WTC11 (cell line): Measurements from ENCODE around the gene PNMT.

Experiments
- CREB1 ChIP-seq: sonication (generic); formaldehyde crosslinking; IDR thresholded peaks from 2 replicates; pipeline ENCODE4 v1.8.0; 2023; ENCODE audit warnings: mild to moderate bottlenecking, missing genetic modification reagents
- ETV6 ChIP-seq: sonication (generic); formaldehyde crosslinking; IDR thresholded peaks from 2 replicates; pipeline ENCODE4 v1.8.1; 2022; ENCODE audit warnings: mild to moderate bottlenecking, missing genetic modification reagents
- GABPB1 ChIP-seq: sonication (generic); formaldehyde crosslinking; IDR thresholded peaks from 2 replicates; pipeline ENCODE4 v1.8.1; 2023; ENCODE audit warnings: mild to moderate bottlenecking, missing genetic modification reagents
- KAT7 ChIP-seq: sonication (generic); formaldehyde crosslinking; IDR thresholded peaks from 2 replicates; pipeline ENCODE4 v1.8.1; 2023; ENCODE audit warnings: missing genetic modification reagents, mild to moderate bottlenecking, borderline replicate concordance
- SMAD4 ChIP-seq: sonication (generic); formaldehyde crosslinking; IDR thresholded peaks from 2 replicates; pipeline ENCODE4 v1.8.0; 2022; ENCODE audit warnings: mild to moderate bottlenecking, missing genetic modification reagents
- TEAD4 ChIP-seq: sonication (generic); formaldehyde crosslinking; IDR thresholded peaks from 2 replicates; pipeline ENCODE4 v1.8.0; 2022; ENCODE audit warnings: mild to moderate bottlenecking, missing genetic modification reagents
- ZNF138 ChIP-seq: sonication (generic); formaldehyde crosslinking; conservative IDR thresholded peaks from 2 replicates; pipeline ENCODE4 v1.8.1; 2022; ENCODE audit warnings: mild to moderate bottlenecking, moderate library complexity, missing genetic modification reagents
- TF ChIP-seq, protein P1 (sequence below): sonication (generic); formaldehyde crosslinking; IDR thresholded peaks from 2 replicates; pipeline ENCODE4 v1.8.1; 2023; ENCODE audit warnings: mild to moderate bottlenecking, missing genetic modification reagents, moderate library complexity
- TF ChIP-seq, protein P2 (sequence below): sonication (generic); formaldehyde crosslinking; IDR thresholded peaks from 2 replicates; pipeline ENCODE4 v1.8.0; 2022; ENCODE audit warnings: mild to moderate bottlenecking, missing genetic modification reagents
- TF ChIP-seq, protein P3 (sequence below): sonication (generic); formaldehyde crosslinking; IDR thresholded peaks from 2 replicates; pipeline ENCODE4 v1.8.1; 2022; ENCODE audit warnings: missing genetic modification reagents, borderline replicate concordance
- TF ChIP-seq, protein P4 (sequence below): fragments of 250-450 bp; sonication (Bioruptor Pico); IDR thresholded peaks from 2 replicates; pipeline ENCODE4 v1.8.0; 2021; ENCODE audit warnings: mild to moderate bottlenecking
- TF ChIP-seq, protein P5 (sequence below): fragments of 200-600 bp; IDR thresholded peaks from 2 replicates; pipeline ENCODE4 v1.8.0; 2022; ENCODE audit warnings: antibody characterized with exemption

DNA sequence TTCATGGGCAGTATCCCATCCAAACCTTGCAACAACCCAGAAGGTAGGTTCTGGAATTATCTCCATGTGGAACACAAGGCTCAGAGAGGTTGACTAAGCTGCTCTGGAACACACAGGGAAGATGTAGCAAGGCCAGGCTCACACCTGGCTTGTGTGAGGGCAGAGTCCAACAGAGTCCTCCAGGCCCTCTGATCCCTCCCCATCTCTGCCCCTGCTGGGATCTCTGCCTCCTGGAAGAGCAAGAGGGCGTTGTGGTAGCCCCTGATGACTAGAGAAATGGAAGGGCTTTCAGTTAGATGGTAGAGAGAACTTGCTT is 48.5 kb upstream of the PNMT start:
- TF ChIP-seq, protein P1, sequence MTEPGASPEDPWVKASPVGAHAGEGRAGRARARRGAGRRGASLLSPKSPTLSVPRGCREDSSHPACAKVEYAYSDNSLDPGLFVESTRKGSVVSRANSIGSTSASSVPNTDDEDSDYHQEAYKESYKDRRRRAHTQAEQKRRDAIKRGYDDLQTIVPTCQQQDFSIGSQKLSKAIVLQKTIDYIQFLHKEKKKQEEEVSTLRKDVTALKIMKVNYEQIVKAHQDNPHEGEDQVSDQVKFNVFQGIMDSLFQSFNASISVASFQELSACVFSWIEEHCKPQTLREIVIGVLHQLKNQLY (CRISPR knock-in tag): no peak
- TF ChIP-seq CREB1 (CRISPR knock-in tag) (no peak), SMAD4 (CRISPR knock-in tag) (no peak), TEAD4 (CRISPR knock-in tag) (no peak), GABPB1 (CRISPR knock-in tag) (no peak), ETV6 (CRISPR knock-in tag) (no peak), ZNF138 (CRISPR knock-in tag) (no peak), KAT7 (CRISPR knock-in tag) (no peak)
- TF ChIP-seq, protein P2, sequence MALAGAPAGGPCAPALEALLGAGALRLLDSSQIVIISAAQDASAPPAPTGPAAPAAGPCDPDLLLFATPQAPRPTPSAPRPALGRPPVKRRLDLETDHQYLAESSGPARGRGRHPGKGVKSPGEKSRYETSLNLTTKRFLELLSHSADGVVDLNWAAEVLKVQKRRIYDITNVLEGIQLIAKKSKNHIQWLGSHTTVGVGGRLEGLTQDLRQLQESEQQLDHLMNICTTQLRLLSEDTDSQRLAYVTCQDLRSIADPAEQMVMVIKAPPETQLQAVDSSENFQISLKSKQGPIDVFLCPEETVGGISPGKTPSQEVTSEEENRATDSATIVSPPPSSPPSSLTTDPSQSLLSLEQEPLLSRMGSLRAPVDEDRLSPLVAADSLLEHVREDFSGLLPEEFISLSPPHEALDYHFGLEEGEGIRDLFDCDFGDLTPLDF (CRISPR knock-in tag): no peak
- TF ChIP-seq, protein P3, sequence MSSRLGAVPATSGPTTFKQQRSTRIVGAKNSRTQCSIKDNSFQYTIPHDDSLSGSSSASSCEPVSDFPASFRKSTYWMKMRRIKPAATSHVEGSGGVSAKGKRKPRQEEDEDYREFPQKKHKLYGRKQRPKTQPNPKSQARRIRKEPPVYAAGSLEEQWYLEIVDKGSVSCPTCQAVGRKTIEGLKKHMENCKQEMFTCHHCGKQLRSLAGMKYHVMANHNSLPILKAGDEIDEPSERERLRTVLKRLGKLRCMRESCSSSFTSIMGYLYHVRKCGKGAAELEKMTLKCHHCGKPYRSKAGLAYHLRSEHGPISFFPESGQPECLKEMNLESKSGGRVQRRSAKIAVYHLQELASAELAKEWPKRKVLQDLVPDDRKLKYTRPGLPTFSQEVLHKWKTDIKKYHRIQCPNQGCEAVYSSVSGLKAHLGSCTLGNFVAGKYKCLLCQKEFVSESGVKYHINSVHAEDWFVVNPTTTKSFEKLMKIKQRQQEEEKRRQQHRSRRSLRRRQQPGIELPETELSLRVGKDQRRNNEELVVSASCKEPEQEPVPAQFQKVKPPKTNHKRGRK: no peak
- TF ChIP-seq, protein P4, sequence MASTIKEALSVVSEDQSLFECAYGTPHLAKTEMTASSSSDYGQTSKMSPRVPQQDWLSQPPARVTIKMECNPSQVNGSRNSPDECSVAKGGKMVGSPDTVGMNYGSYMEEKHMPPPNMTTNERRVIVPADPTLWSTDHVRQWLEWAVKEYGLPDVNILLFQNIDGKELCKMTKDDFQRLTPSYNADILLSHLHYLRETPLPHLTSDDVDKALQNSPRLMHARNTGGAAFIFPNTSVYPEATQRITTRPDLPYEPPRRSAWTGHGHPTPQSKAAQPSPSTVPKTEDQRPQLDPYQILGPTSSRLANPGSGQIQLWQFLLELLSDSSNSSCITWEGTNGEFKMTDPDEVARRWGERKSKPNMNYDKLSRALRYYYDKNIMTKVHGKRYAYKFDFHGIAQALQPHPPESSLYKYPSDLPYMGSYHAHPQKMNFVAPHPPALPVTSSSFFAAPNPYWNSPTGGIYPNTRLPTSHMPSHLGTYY (CRISPR knock-in tag): no peak
- TF ChIP-seq, protein P5, sequence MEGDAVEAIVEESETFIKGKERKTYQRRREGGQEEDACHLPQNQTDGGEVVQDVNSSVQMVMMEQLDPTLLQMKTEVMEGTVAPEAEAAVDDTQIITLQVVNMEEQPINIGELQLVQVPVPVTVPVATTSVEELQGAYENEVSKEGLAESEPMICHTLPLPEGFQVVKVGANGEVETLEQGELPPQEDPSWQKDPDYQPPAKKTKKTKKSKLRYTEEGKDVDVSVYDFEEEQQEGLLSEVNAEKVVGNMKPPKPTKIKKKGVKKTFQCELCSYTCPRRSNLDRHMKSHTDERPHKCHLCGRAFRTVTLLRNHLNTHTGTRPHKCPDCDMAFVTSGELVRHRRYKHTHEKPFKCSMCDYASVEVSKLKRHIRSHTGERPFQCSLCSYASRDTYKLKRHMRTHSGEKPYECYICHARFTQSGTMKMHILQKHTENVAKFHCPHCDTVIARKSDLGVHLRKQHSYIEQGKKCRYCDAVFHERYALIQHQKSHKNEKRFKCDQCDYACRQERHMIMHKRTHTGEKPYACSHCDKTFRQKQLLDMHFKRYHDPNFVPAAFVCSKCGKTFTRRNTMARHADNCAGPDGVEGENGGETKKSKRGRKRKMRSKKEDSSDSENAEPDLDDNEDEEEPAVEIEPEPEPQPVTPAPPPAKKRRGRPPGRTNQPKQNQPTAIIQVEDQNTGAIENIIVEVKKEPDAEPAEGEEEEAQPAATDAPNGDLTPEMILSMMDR: no peak
